Bronchial epithelial cell (primary cell): ENCODE measurements around the gene CASQ1. TPM values are rescaled to one million over a fixed set of nuclear protein-coding genes. Genes with fewer than 3 reads are reported as not detected.

Experiments
- DNase-seq: peaks from one replicate; pipeline ENCODE4 v3.0.0-alpha.2; 2010; ENCODE audit warnings: low read depth
- FAIRE-seq: peaks from 2 replicates; lab custom pipeline; 2011; peaks lifted over from hg19 to GRCh38; lab: Jason Lieb, UNC
- H3K27me3 ChIP-seq: 2 replicates; pipeline ENCODE4 v1.5.1; 2011; ENCODE audit warnings: low read length; ENCODE audit not compliant: control insufficient read depth, insufficient read depth
- H3K36me3 ChIP-seq: 2 replicates; pipeline ENCODE4 v1.5.1; 2011; ENCODE audit warnings: low read length; ENCODE audit not compliant: control insufficient read depth, insufficient read depth
- H3K4me3 ChIP-seq: 2 replicates; pipeline ENCODE4 v1.5.1; 2011; ENCODE audit warnings: mild to moderate bottlenecking, low read depth, low read length, control low read depth
- CTCF ChIP-seq: IDR thresholded peaks from 2 replicates; pipeline ENCODE4 v1.5.1; 2011; ENCODE audit warnings: mild to moderate bottlenecking, moderate library complexity, low read length, control low read depth, inconsistent platforms; ENCODE audit not compliant: insufficient read depth, severe bottlenecking
- total RNA-seq: library from RNA; depleted of rRNA; stranded (reverse); fragments of >200 nt; gene quantifications from 2 replicates; pipeline ENCODE4 v1.2.1, GENCODE V29; 2014

CASQ1 gene
- total RNA-seq, 1 donor from 2014 or later, result not detected

- Histone ChIP-seq H3K27me3 (no peaks in the 10 kb centered on the region), H3K36me3 (peaks cover 11% of the 10 kb centered on the region), H3K4me3 (no peak overlapping the region)
- no peak for FAIRE-seq
- DNase-seq, result no peak
- no peak for TF ChIP-seq CTCF
Observed at GRCh38 chr1:160228431-160228830, 38.1 kb downstream of the CASQ1 start.

- Histone ChIP-seq H3K27me3 (no peaks in the 10 kb centered on the region), H3K4me3 (no peak overlapping the region), H3K36me3 (peaks cover 9% of the 10 kb centered on the region)
- TF ChIP-seq CTCF, result no peak
- DNase-seq (no peak), FAIRE-seq (no peak)
Observed at GRCh38 chr1:160232911-160233310, 42.5 kb downstream of the CASQ1 start.

- no peak for DNase-seq
- no peak for TF ChIP-seq CTCF
- Histone ChIP-seq H3K36me3 (peaks cover 25% of the 10 kb centered on the region), H3K4me3 (no peak overlapping the region), H3K27me3 (no peaks in the 10 kb centered on the region)
- FAIRE-seq, result no peak
Observed at GRCh38 chr1:160236806-160237205, 46.4 kb downstream of the CASQ1 start.

GRCh38 chr1:160237558-160237957, 47.2 kb downstream of the CASQ1 start:
- no peak for DNase-seq

GRCh38 chr1:160238408-160238807, 48.0 kb downstream of the CASQ1 start:
- FAIRE-seq (no peak), DNase-seq (no peak)
- peaks cover 22% of the 10 kb centered on the region for H3K36me3 ChIP-seq
- no peaks in the 10 kb centered on the region for H3K27me3 ChIP-seq
- no peak for TF ChIP-seq CTCF
- no peak overlapping the region for H3K4me3 ChIP-seq

More at GRCh38 chr1:160237558-160237957, 47.2 kb downstream of the CASQ1 start:
- no peak for TF ChIP-seq CTCF
- Histone ChIP-seq H3K27me3 (no peaks in the 10 kb centered on the region), H3K4me3 (no peak overlapping the region), H3K36me3 (peaks cover 22% of the 10 kb centered on the region)
- no peak for FAIRE-seq
